Vagina (tissue), 2 donors: ENCODE results near the gene PSMG3.

Experiments used
- POLR2A ChIP-seq, 2 donors: fragments of 450-650 bp; IDR thresholded peaks; one replicate each; pipeline ENCODE4 v1.6.1; 2017; ENCODE audit warnings: antibody characterized with exemption in 2 of 2, mild to moderate bottlenecking in 2 of 2, moderate library complexity in 2 of 2
- POLR2AphosphoS5 ChIP-seq, 2 donors: sonication (generic); formaldehyde crosslinking; IDR thresholded peaks; one replicate each; pipeline ENCODE4 v1.9.0; 2017; ENCODE audit warnings: antibody characterized with exemption in 2 of 2, mild to moderate bottlenecking in 2 of 2, low read depth in 1 of 2; ENCODE audit not compliant: insufficient read depth in 1 of 2
- TF ChIP-seq, protein P1 (sequence below), 3 experiments: fragments of 450-650 bp in 2 of 3; fragments of 200-600 bp in 1 of 3; sonication (generic) in 1 of 3; IDR thresholded peaks; one replicate each; pipeline ENCODE4 v1.5.1; 2017 to 2019; ENCODE audit warnings: antibody characterized with exemption in 3 of 3, mild to moderate bottlenecking in 2 of 3, moderate library complexity in 2 of 3

DNA sequence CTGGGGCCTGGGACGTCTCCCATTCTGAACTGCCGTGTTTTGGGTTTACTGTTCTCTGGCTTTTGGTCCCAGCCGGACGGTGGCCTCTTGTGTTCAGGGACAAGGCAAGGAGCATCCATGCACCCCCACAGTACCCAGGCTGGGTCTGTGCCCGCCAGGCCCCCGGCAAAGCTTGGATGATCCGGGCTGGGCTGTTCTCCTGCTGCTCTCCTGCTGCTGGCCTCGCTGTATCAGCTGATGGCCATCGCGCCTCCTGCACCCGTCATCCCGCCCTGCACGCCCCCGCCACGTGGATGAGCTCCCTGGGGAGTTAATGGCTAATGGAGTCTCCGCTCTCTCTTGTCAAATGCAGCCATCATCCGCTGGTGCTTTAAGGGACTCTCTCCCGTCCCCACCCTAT is 14.9 kb upstream of the PSMG3 start:
- TF ChIP-seq, protein P1, sequence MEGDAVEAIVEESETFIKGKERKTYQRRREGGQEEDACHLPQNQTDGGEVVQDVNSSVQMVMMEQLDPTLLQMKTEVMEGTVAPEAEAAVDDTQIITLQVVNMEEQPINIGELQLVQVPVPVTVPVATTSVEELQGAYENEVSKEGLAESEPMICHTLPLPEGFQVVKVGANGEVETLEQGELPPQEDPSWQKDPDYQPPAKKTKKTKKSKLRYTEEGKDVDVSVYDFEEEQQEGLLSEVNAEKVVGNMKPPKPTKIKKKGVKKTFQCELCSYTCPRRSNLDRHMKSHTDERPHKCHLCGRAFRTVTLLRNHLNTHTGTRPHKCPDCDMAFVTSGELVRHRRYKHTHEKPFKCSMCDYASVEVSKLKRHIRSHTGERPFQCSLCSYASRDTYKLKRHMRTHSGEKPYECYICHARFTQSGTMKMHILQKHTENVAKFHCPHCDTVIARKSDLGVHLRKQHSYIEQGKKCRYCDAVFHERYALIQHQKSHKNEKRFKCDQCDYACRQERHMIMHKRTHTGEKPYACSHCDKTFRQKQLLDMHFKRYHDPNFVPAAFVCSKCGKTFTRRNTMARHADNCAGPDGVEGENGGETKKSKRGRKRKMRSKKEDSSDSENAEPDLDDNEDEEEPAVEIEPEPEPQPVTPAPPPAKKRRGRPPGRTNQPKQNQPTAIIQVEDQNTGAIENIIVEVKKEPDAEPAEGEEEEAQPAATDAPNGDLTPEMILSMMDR (IDR thresholded peaks at IDR 0.05), result no peak
- TF ChIP-seq POLR2AphosphoS5 (IDR thresholded peaks at IDR 0.05; ENCODE audit: insufficient read depth in 1 of 2, low read depth in 1 of 2), result no peak
- TF ChIP-seq POLR2A (IDR thresholded peaks at IDR 0.05), result no peak
